ENCODE measurements around the gene PGAP6.
"Not testable (repeated sequence)": the region's sequence is repeated elsewhere in the genome, so short reads cannot be mapped to it uniquely, and the experiment has no call there.

The PGAP6 gene

DNA sequence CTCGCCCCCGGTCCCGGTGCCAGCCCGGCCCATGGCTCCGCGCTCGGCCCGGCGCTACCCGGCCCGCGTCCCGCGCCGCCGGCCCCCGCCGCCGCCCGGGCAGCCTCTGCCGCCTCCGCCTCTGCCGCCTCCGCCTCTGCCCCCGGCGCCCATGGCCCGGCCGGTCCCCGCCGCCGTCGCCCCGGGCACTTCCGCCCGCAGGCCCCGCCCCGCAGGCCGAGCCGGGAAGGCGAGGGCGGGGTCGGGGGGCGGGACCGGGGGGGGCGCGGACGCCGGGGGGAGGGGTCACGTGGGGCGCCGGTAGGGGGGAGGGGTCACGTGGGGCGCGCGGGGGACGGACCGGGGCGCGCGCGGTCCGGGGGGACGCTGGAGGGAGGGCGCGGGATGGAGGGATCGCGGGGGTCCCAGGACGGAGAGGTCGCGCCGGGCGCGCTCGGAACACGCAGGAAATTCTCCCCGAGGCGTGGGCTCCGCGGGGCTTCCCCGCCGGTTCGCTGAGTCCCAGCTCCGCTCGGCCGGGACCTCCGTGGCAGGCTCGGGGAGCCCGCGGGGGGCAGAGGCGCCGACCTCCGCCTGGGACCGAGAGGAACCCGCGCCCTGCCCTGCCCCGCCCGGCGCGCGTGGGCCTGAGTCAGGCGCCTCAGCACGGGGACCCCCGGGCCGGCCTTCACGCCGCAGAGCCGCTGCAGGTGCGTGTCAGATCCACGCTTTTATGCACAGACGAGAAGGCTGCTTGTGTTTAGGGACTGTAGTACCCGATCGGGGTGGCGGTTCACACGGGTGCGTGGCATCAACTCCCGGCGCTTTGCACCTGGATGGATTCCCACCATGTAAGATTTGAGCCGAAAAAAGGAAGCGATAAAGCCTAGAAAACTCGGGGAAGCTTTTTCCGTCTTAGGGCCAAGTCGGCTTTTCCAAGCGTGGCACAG, at the start of gene PGAP6:
Gene PGAP6, minus strand, starts transcription at position 190 of the 929 bp plus-strand sequence. Its CDS starts 157 bp downstream, at position 33.
- DNase-seq: peak; percentile 49 to 69 (median 54)

- DNase-seq: no peak
These were observed 49.1 kb upstream of the PGAP6 start for GRCh38 chr16:430904-431303.

DNA sequence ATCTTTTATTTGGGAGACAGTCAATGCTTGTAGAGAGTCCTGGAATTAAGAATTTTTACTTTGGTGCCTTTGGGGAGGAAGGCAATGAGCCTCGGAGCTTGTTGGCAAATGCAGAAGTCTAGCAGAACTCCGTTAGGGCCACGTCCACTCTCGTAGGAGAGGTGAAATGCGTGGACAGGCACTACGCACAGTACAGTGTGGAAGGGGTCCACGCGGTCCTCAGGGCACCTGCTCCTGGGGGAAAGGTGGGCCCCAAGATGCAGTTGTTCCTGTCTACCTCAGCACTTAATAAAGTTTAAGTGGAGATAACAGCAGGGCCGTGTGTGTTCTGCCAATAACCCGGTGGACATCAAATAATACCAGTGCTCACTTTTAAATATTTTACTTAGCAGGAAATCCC, 45.5 kb upstream of the PGAP6 start:
- no peak for DNase-seq

DNA sequence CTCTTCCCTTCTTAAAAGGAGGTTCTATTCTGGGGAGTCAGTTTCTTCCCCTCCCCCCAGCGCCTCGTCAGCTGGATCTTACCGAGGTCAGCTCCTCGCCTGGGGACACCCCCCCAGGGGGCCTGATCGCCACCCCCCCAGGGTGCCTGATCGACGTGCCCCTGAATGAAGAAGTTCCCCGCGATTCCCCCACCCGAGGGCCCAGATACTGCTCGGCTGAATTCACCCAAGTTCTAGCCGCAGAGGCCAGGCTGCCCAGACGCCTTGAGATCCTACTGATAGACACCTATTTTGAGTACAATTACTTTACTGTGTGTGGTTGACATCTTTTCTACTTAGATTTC, 45.1 kb upstream of the PGAP6 start:
- no peak for DNase-seq

- DNase-seq: no peak
These were observed 44.5 kb upstream of the PGAP6 start for GRCh38 chr16:426115-426905.

DNA sequence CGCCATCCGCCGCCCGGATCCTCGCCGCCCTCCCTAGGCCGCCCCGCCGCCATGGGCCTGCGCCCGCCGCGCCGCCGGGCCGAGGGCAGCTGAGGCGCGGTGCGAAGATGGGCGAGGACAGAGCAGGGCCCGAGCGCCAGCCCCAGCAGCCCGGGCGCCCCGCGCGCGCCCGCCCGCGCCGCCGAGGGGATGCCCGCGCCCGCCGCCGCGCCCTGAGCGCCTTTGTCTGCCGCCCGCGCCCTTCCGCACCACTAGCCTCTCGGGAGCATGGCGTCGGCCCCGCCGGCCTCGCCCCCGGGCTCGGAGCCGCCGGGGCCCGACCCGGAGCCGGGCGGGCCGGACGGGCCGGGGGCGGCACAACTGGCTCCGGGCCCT, 43.9 kb upstream of the PGAP6 start:
- no peak for DNase-seq

- DNase-seq: peak; percentile 48 to 74 (median 68)
These were observed 43.4 kb upstream of the PGAP6 start, which contains the start of gene RAB11FIP3 for GRCh38 chr16:425082-425718. TSS of gene RAB11FIP3 (plus strand) at chr16:425649. CDS start at chr16:426007, 358 bp downstream.

GRCh38 chr16:424623-425081, 42.9 kb upstream of the PGAP6 start:
- DNase-seq: no peak

DNA sequence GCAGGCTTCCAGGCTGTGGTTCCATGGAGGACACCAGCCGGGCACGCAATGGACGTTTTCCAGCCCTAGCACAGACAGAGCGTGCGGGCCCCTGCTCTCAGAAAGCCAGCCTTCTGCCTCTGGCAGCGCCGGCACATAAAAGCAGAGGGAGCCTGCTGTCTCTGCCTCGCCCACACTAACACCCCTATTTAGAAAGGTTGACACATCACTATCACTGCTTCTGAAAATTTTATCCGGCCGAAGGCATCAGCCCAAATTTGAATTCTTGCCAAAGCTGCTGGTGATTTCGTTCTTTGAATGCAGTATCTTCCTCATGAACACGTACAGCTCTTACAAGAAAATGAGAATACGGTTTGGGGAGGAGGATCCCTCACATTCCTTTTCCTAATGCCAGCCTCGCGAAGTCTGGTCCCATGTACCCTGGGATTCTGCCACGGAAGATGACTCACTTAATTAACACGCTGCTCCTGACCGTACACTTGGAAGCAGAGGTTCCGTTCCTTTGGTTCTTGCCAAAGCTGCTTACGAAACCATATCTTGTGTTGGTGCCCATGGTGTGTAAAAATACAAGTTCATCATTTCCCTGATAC, 42.4 kb upstream of the PGAP6 start:
- no peak for DNase-seq

DNA sequence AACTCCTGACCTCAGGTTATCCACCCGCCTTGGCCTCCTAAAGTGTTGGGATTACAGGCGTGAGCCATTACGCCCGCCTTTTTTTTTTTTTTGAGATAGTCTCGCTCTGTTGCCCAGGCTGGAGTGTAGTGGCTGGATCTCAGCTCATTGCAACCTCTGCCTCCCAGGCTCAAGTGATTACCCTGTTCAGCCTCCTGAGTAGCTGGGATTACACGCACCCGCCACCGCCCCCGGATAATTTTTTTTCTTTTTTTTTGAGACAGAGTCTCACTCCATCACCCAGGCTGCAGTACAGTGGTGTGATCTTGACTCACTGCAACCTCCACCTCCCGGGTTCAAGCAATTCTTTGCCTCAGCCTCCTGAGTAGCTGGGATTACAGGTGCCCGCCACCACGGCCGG, 40.4 kb upstream of the PGAP6 start:
- DNase-seq: not testable (repeated sequence)

GRCh38 chr16:415170-415498, 33.4 kb upstream of the PGAP6 start:
- DNase-seq: not testable (repeated sequence)

GRCh38 chr16:414395-415169, 32.8 kb upstream of the PGAP6 start:
- DNase-seq: no peak

DNA sequence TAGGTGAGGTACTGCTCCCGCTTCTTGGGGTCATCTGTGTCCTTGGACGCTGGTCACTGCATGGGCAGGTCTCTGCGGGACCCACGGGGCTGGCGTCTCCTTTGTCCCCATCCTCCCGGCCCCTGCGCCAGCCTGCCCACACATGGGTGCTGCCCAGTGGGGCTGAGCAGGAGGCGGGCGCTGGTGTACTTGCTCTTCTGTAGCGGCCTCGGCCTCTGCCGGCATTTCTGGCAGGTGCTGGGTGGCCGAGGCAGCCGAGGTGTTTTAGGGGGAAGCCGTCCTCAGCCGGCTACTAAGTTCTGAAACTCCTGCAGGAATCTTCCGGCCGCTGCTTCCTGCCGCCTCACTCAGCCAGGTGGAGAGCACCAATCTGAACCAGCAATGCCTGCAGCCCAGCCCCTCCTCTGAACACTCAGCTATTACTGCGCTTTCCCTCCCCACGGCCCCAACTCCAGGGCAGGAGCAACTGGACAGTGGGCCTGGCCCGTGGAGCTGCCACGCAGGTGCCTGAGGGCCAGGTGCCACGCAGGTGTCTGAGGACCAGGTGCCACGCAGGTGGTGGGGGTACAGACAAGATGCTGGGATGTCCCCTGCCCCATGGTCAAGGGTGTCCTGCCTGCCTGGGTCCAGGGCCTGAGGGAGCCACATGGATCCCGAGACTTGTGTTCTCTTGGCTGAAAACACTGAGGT, 29.9 kb upstream of the PGAP6 start:
- no peak for DNase-seq

GRCh38 chr16:410516-411178, 28.9 kb upstream of the PGAP6 start:
- no peak for DNase-seq

- DNase-seq: no peak
These were observed 25.5 kb upstream of the PGAP6 start for GRCh38 chr16:407253-407652.

- no peak for DNase-seq
These were observed 24.0 kb upstream of the PGAP6 start for GRCh38 chr16:405548-406506.

- no peak for DNase-seq
These were observed 23.3 kb upstream of the PGAP6 start for GRCh38 chr16:404971-405486.

GRCh38 chr16:401468-402348, 19.9 kb upstream of the PGAP6 start, which contains the start of gene DECR2:
TSS of gene DECR2 (plus strand) at chr16:401885. CDS start at chr16:401964, 79 bp downstream.
- DNase-seq: peak; percentile 97 to 99 (median 98)

All from activated CD4-positive, CD25-positive, alpha-beta regulatory T cell (primary cell).